ENCODE data around the gene S100B.

S100B gene

GRCh38 chr21:46604975-46605766 is at the start of gene S100B:
Gene S100B, minus strand, starts transcription at chr21:46605082. Its CDS starts 2,667 bp downstream, at chr21:46602415.
- TF ChIP-seq EGR1 (IDR thresholded peaks at IDR 0.05) = peak; percentile 69; the same call in 1 of the 2 replicates
- TF ChIP-seq EP300 (IDR thresholded peaks at IDR 0.05; ENCODE audit: borderline replicate concordance) = no peak
- TF ChIP-seq USF1 (IDR thresholded peaks at IDR 0.05) = no peak
- TF ChIP-seq YY1 (IDR thresholded peaks at IDR 0.05; ENCODE audit: low read depth) = no peak
- TF ChIP-seq CEBPB (IDR thresholded peaks at IDR 0.05) = no peak

GRCh38 chr21:46651121-46651520 is 46.2 kb upstream of the S100B start:
- TF ChIP-seq TCF12 (IDR thresholded peaks at IDR 0.05; ENCODE audit: low read depth) (no peak), ZBTB7A (IDR thresholded peaks at IDR 0.05; ENCODE audit: low read depth) (no peak), FOXM1 (IDR thresholded peaks at IDR 0.05; ENCODE audit: borderline replicate concordance, low read depth) (no peak), CREB1 (IDR thresholded peaks at IDR 0.05; ENCODE audit: low read depth) (no peak), RAD21 (IDR thresholded peaks at IDR 0.05; ENCODE audit: low read depth) (no peak), REST (IDR thresholded peaks at IDR 0.05; ENCODE audit: low read depth) (no peak), CEBPB (IDR thresholded peaks at IDR 0.05) (no peak), EP300 (IDR thresholded peaks at IDR 0.05; ENCODE audit: borderline replicate concordance) (no peak), EGR1 (IDR thresholded peaks at IDR 0.05) (no peak), TAF1 (IDR thresholded peaks at IDR 0.05; ENCODE audit: low read depth) (no peak), USF1 (IDR thresholded peaks at IDR 0.05) (no peak), NFIC (IDR thresholded peaks at IDR 0.05) (no peak)

DNA sequence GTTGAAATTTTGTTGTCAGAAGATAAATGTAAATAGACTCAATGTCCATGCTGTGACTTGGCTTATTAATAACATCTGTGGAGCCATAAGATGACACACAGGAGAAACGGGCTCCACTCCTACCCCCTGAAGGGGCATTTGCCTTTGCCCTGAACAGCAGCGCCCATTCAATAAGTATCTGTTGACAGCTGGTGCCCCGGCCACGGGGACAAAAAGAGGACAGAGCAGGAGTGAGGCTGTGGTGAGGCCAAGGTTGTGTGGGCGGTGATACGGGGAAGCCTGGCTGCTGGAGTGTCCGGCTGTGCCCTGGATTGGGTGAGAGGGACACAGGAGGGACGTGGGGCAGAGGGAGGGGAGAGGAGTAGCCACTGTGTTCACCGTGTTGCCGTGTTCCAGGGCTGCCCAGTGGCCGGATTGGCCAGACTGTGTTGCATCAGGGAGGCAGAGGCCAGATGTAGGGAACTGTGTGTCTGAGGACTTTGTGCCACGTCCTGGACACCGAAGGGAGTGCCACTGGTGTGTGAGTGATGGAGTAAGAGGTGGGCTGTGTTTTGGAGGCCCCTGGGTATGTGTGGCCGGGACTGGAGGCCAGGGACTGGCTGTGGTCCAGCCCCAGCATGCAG is 45.7 kb upstream of the S100B start:
- TF ChIP-seq FOXM1 (IDR thresholded peaks at IDR 0.05; ENCODE audit: borderline replicate concordance, low read depth) (no peak), RAD21 (IDR thresholded peaks at IDR 0.05; ENCODE audit: low read depth) (no peak)

- TF ChIP-seq USF1 (IDR thresholded peaks at IDR 0.05) (no peak), REST (IDR thresholded peaks at IDR 0.05; ENCODE audit: low read depth) (no peak), TEAD4 (IDR thresholded peaks at IDR 0.05) (no peak), EP300 (IDR thresholded peaks at IDR 0.05; ENCODE audit: borderline replicate concordance) (no peak), RAD21 (IDR thresholded peaks at IDR 0.05; ENCODE audit: low read depth) (no peak), YY1 (IDR thresholded peaks at IDR 0.05; ENCODE audit: low read depth) (no peak), ZBTB7A (IDR thresholded peaks at IDR 0.05; ENCODE audit: low read depth) (no peak), CEBPB (IDR thresholded peaks at IDR 0.05) (no peak), EGR1 (IDR thresholded peaks at IDR 0.05) (no peak), CREB1 (IDR thresholded peaks at IDR 0.05; ENCODE audit: low read depth) (no peak), TAF1 (IDR thresholded peaks at IDR 0.05; ENCODE audit: low read depth) (no peak), NFIC (IDR thresholded peaks at IDR 0.05) (no peak), FOXM1 (IDR thresholded peaks at IDR 0.05; ENCODE audit: borderline replicate concordance, low read depth) (no peak), TCF12 (IDR thresholded peaks at IDR 0.05; ENCODE audit: low read depth) (no peak)
- TF ChIP-seq, protein P1, sequence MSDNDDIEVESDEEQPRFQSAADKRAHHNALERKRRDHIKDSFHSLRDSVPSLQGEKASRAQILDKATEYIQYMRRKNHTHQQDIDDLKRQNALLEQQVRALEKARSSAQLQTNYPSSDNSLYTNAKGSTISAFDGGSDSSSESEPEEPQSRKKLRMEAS (IDR thresholded peaks at IDR 0.05) = no peak
Measured at GRCh38 chr21:46649356-46649755, 44.5 kb upstream of the S100B start.

GRCh38 chr21:46648539-46648938 is 43.7 kb upstream of the S100B start:
- TF ChIP-seq NFIC (IDR thresholded peaks at IDR 0.05) (no peak), USF1 (IDR thresholded peaks at IDR 0.05) (no peak), CREB1 (IDR thresholded peaks at IDR 0.05; ENCODE audit: low read depth) (no peak), EGR1 (IDR thresholded peaks at IDR 0.05) (no peak), FOXM1 (IDR thresholded peaks at IDR 0.05; ENCODE audit: borderline replicate concordance, low read depth) (no peak), EP300 (IDR thresholded peaks at IDR 0.05; ENCODE audit: borderline replicate concordance) (no peak), TEAD4 (IDR thresholded peaks at IDR 0.05) (no peak), ZBTB7A (IDR thresholded peaks at IDR 0.05; ENCODE audit: low read depth) (no peak), CEBPB (IDR thresholded peaks at IDR 0.05) (no peak), YY1 (IDR thresholded peaks at IDR 0.05; ENCODE audit: low read depth) (no peak), TCF12 (IDR thresholded peaks at IDR 0.05; ENCODE audit: low read depth) (no peak), RAD21 (IDR thresholded peaks at IDR 0.05; ENCODE audit: low read depth) (no peak), TAF1 (IDR thresholded peaks at IDR 0.05; ENCODE audit: low read depth) (no peak), REST (IDR thresholded peaks at IDR 0.05; ENCODE audit: low read depth) (no peak)
- TF ChIP-seq, protein P1 (IDR thresholded peaks at IDR 0.05) = no peak
